BLaER1 treated with 17β-estradiol and CSF1 and Interleukin-3, amounts not matched to agents 10 nM and 100 nM (cell line): ENCODE data around the gene CCDC9B.
A peak's percentile ranks its signal among the peaks of the same experiment; 100 is the strongest.

Experiments used
- H3K27ac ChIP-seq, 11 experiments: shearing (Covaris generic); formaldehyde crosslinking; 2 replicates each; pipeline ENCODE4 v1.8.1; 2022
- H3K27me3 ChIP-seq, 11 experiments: shearing (Covaris generic); formaldehyde crosslinking; 2 replicates each; pipeline ENCODE4 v1.8.1; 2022
- H3K36me3 ChIP-seq, 11 experiments: shearing (Covaris generic); formaldehyde crosslinking; 2 replicates each; pipeline ENCODE4 v1.8.1; 2022
- H3K4me1 ChIP-seq, 10 experiments: shearing (Covaris generic); formaldehyde crosslinking; 2 replicates each; pipeline ENCODE4 v1.8.1; 2022
- H3K4me2 ChIP-seq, 11 experiments: shearing (Covaris generic); formaldehyde crosslinking; 2 replicates each; pipeline ENCODE4 v1.8.1; 2022
- H3K4me3 ChIP-seq, 10 experiments: shearing (Covaris generic); formaldehyde crosslinking; 2 replicates each; pipeline ENCODE4 v1.8.1; 2022
- H3K9ac ChIP-seq, 11 experiments: shearing (Covaris generic); formaldehyde crosslinking; 2 replicates each; pipeline ENCODE4 v1.8.1; 2022
- H3K9me3 ChIP-seq, 11 experiments: shearing (Covaris generic); formaldehyde crosslinking; replicated peaks in 1 of 11; 2 replicates each; pipeline ENCODE4 v1.8.1; 2022
- H4K20me1 ChIP-seq, 11 experiments: shearing (Covaris generic); formaldehyde crosslinking; 2 replicates each; pipeline ENCODE4 v1.8.1; 2022
- Cebpa-rat ChIP-seq, 11 experiments: shearing (Covaris generic); IDR thresholded peaks; 2 replicates each; pipeline ENCODE4 v1.8.1; 2022

Gene CCDC9B

DNA sequence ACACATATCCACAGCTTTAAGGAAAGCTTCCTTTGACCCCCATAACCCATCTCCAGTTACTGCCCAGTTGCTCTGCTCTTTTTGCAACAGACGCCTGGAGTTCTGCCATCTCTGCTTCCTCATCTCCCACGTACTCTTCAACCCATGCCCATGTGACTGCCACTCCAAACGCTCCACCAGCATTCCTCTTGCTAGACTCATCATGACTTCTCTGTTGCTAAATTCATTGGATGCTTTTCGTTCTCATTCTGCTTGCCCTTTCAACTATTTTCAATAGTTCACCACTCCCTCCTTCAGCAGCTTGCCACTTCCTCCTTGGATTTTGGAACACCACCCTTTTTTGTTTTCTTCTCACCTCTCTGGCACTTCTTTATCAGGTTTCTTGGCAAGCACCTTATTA, 39.1 kb upstream of the CCDC9B start:
- Histone ChIP-seq H3K4me1 (peaks cover 14 to 33% (median 22%) of the 10 kb centered on the region in 10 experiments), H3K9ac (no peak overlapping the region), H3K4me2 (peak overlapping the region in 5 of 11 experiments; percentile 21 to 73 (median 45); a peak in 9 of 22 replicates), H4K20me1 (no peaks in the 10 kb centered on the region), H3K9me3 (no peaks in the 10 kb centered on the region), H3K27me3 (no peaks in the 10 kb centered on the region), H3K36me3 (peaks cover 0 to 9% (median 1%) of the 10 kb centered on the region in 11 experiments; a peak in 12 of 22 replicates), H3K27ac (no peak overlapping the region; a peak in 1 of 22 replicates), H3K4me3 (no peak overlapping the region)
- no peak for TF ChIP-seq Cebpa-rat (IDR thresholded peaks at IDR 0.05)

GRCh38 chr15:40379374-40379773, 38.6 kb upstream of the CCDC9B start:
- Histone ChIP-seq H4K20me1 (no peaks in the 10 kb centered on the region), H3K4me1 (peaks cover 10 to 28% (median 18%) of the 10 kb centered on the region in 10 experiments), H3K27ac (no peak overlapping the region; a peak in 1 of 22 replicates), H3K27me3 (no peaks in the 10 kb centered on the region), H3K36me3 (peaks cover 0 to 4% (median 0%) of the 10 kb centered on the region in 11 experiments; a peak in 4 of 22 replicates), H3K4me3 (no peak overlapping the region), H3K4me2 (peak overlapping the region in 5 of 11 experiments; percentile 21 to 73 (median 45); a peak in 8 of 22 replicates), H3K9ac (no peak overlapping the region), H3K9me3 (no peaks in the 10 kb centered on the region)
- no peak for TF ChIP-seq Cebpa-rat (IDR thresholded peaks at IDR 0.05)

GRCh38 chr15:40377606-40378005, 36.9 kb upstream of the CCDC9B start:
- Histone ChIP-seq H3K4me3 (no peak overlapping the region), H3K27me3 (no peaks in the 10 kb centered on the region), H4K20me1 (no peaks in the 10 kb centered on the region), H3K4me1 (peaks cover 0 to 28% (median 11%) of the 10 kb centered on the region in 10 experiments; a peak in 17 of 20 replicates), H3K27ac (no peak overlapping the region), H3K9ac (no peak overlapping the region), H3K9me3 (no peaks in the 10 kb centered on the region), H3K36me3 (no peaks in the 10 kb centered on the region), H3K4me2 (no peak overlapping the region)
- no peak for TF ChIP-seq Cebpa-rat (IDR thresholded peaks at IDR 0.05)

DNA sequence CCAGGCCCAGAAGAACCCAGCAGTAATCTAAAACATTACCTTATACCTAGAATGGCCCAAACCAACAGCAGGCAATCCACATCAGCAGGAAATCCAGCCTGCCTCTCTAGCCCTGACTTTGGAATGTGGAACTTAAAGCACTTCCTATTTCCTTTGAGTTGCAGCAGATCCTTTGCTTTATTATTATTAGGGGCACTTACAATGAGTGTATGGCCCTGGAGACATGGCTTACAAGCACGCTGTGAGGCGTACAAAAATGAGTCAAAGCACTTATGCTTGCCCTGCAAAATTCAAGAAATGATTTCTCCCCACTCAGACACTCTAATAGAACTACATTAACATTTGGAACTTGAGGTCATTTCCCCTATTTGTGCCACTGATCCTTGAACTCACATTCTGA, 32.2 kb upstream of the CCDC9B start:
- TF ChIP-seq Cebpa-rat (IDR thresholded peaks at IDR 0.05) = no peak
- Histone ChIP-seq H3K4me1 (peaks cover 6 to 34% (median 17%) of the 10 kb centered on the region in 10 experiments; a peak in 19 of 20 replicates), H3K9ac (no peak overlapping the region)

GRCh38 chr15:40369971-40370370, 29.2 kb upstream of the CCDC9B start:
- H3K27me3 ChIP-seq = no peaks in the 10 kb centered on the region
- H3K9ac ChIP-seq = no peak overlapping the region
- no peak for TF ChIP-seq Cebpa-rat (IDR thresholded peaks at IDR 0.05)
- no peak overlapping the region for H3K4me2 ChIP-seq
- H3K4me1 ChIP-seq = peaks cover 20 to 47% (median 29%) of the 10 kb centered on the region in 10 experiments
- H3K9me3 ChIP-seq = no peaks in the 10 kb centered on the region
- no peak overlapping the region for H3K4me3 ChIP-seq
- no peaks in the 10 kb centered on the region for H4K20me1 ChIP-seq
- H3K36me3 ChIP-seq = no peaks in the 10 kb centered on the region; a peak in 1 of 22 replicates
- no peak overlapping the region for H3K27ac ChIP-seq

More for the DNA sequence above, 32.2 kb upstream of the CCDC9B start:
- no peaks in the 10 kb centered on the region for H3K9me3 ChIP-seq
- no peaks in the 10 kb centered on the region for H4K20me1 ChIP-seq
- no peak overlapping the region for H3K4me3 ChIP-seq
- H3K4me2 ChIP-seq = peak overlapping the region in 5 of 11 experiments; percentile 3 to 71 (median 58); a peak in 8 of 22 replicates
- no peaks in the 10 kb centered on the region for H3K27me3 ChIP-seq
- H3K27ac ChIP-seq = no peak overlapping the region
- H3K36me3 ChIP-seq = no peaks in the 10 kb centered on the region

DNA sequence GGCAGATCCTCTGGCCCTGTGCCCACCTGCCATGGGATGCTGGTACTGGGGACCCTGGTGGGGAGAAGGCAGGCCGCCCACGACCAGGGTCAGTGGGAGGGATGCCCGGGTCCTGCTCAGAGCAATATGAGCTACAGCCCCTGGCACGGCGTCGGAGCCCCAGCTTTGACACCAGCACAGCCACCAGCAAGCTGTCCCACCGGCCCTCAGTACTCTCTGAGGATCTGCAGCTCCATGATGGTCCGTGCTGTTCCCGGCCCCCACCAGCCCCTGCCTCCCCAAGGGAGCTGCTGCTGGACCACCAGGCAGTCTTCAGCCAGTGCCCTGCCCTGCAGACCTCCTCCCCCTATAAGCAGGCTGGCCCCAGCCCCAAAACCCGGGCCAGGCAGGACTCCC, 28.7 kb upstream of the CCDC9B start:
- no peak overlapping the region for H3K4me3 ChIP-seq
- no peaks in the 10 kb centered on the region for H3K27me3 ChIP-seq
- no peak overlapping the region for H3K27ac ChIP-seq
- no peak overlapping the region for H3K4me2 ChIP-seq
- no peaks in the 10 kb centered on the region; a peak in 1 of 22 replicates for H3K36me3 ChIP-seq
- H4K20me1 ChIP-seq = no peaks in the 10 kb centered on the region
- H3K4me1 ChIP-seq = peaks cover 20 to 47% (median 29%) of the 10 kb centered on the region in 10 experiments
- H3K9me3 ChIP-seq = no peaks in the 10 kb centered on the region
- TF ChIP-seq Cebpa-rat (IDR thresholded peaks at IDR 0.05) = no peak
- no peak overlapping the region for H3K9ac ChIP-seq

GRCh38 chr15:40368719-40369473, 28.2 kb upstream of the CCDC9B start:
- H3K27ac ChIP-seq = peak overlapping the region in 8 of 11 experiments; percentile 35 to 71 (median 55); a peak in 13 of 22 replicates
- no peak for TF ChIP-seq Cebpa-rat (IDR thresholded peaks at IDR 0.05)
- no peaks in the 10 kb centered on the region for H3K9me3 ChIP-seq
- no peak overlapping the region for H3K4me3 ChIP-seq
- peaks cover 20 to 47% (median 29%) of the 10 kb centered on the region in 10 experiments for H3K4me1 ChIP-seq
- peak overlapping the region; percentile 79 to 99 (median 91) for H3K4me2 ChIP-seq
- H3K36me3 ChIP-seq = no peaks in the 10 kb centered on the region; a peak in 1 of 22 replicates
- H3K9ac ChIP-seq = peak overlapping the region in 4 of 11 experiments; percentile 47 to 76 (median 65); a peak in 6 of 22 replicates
- H4K20me1 ChIP-seq = no peaks in the 10 kb centered on the region; a peak in 1 of 22 replicates
- no peaks in the 10 kb centered on the region for H3K27me3 ChIP-seq

DNA sequence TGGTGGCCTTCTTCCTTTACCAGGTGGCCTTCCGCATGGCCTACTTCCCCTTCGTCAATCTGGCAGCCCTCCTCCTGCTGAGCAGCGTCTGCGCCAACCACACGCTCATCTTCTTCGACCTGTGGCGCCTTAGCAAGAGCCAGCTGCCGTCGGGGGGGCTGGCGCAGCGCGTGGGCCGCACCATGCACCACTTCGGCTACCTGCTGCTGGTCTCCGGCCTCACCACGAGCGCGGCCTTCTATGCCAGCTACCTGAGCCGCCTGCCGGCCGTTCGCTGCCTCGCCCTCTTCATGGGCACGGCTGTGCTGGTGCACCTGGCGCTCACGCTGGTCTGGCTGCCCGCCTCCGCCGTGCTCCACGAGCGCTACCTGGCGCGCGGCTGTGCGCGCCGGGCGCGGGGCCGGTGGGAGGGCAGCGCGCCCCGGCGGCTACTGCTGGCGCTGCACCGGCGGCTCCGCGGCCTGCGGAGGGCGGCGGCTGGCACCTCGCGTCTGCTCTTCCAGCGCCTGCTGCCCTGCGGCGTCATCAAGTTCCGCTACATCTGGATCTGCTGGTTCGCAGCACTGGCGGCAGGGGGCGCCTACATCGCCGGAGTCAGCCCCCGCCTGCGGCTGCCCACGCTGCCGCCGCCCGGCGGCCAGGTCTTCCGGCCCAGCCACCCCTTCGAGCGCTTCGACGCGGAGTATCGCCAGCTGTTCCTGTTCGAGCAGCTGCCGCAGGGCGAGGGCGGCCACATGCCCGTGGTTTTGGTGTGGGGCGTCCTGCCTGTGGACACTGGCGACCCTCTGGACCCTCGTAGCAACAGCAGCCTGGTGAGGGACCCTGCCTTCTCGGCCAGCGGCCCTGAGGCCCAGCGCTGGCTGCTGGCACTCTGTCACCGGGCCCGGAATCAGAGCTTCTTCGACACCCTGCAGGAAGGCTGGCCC, 27.2 kb upstream of the CCDC9B start:
- no peaks in the 10 kb centered on the region for H3K9me3 ChIP-seq
- H3K4me3 ChIP-seq = peak overlapping the region; percentile 46 to 68 (median 54)
- H3K36me3 ChIP-seq = no peaks in the 10 kb centered on the region; a peak in 1 of 22 replicates
- no peaks in the 10 kb centered on the region; a peak in 1 of 22 replicates for H4K20me1 ChIP-seq
- H3K27ac ChIP-seq = peak overlapping the region in 10 of 11 experiments; percentile 12 to 71 (median 60); a peak in 20 of 22 replicates
- H3K4me2 ChIP-seq = peak overlapping the region; percentile 79 to 99 (median 91)
- peaks cover 20 to 41% (median 26%) of the 10 kb centered on the region in 10 experiments for H3K4me1 ChIP-seq
- no peaks in the 10 kb centered on the region for H3K27me3 ChIP-seq
- peak overlapping the region; percentile 41 to 76 (median 65); a peak in 21 of 22 replicates for H3K9ac ChIP-seq
- no peak for TF ChIP-seq Cebpa-rat (IDR thresholded peaks at IDR 0.05)
